BJ (cell line): ENCODE data around the gene TAS1R2. TPM values are rescaled to one million over a fixed set of nuclear protein-coding genes. Genes with fewer than 3 reads are reported as not detected.

ENCODE experiments used
- CTCF ChIA-PET: fragments of 350-600 bp; formaldehyde crosslinking; extraction: SDS; loops from one replicate; lab custom pipeline; 2021; ENCODE audit warnings: antibody characterized with exemption, inconsistent platforms; lab: Yijun Ruan, JAX
- POLR2A ChIA-PET: fragments of 300-600 bp; sonication (Branson Sonifier 250); formaldehyde crosslinking; extraction: SDS; loops from one replicate; lab custom pipeline; 2021; ENCODE audit warnings: antibody characterized with exemption; lab: Charles Lee
- DNase-seq: peaks from one replicate; pipeline ENCODE4 v3.0.0-alpha.2; 2011; ENCODE audit warnings: low read depth
- H3K27me3 ChIP-seq: 2 replicates; pipeline ENCODE4 v1.6.0; 2011; ENCODE audit warnings: low read length; ENCODE audit not compliant: control insufficient read depth, insufficient read depth
- H3K36me3 ChIP-seq: 2 replicates; pipeline ENCODE4 v1.5.1; 2011; ENCODE audit warnings: low read length; ENCODE audit not compliant: control insufficient read depth, insufficient read depth
- H3K4me3 ChIP-seq: 2 replicates; pipeline ENCODE4 v1.5.1; 2011; ENCODE audit warnings: low read depth, mild to moderate bottlenecking, control low read depth, low read length
- CTCF ChIP-seq: IDR thresholded peaks from 2 replicates; pipeline ENCODE4 v1.5.1; 2011; ENCODE audit warnings: low read depth, mild to moderate bottlenecking, control low read depth, inconsistent platforms, low read length, moderate library complexity; ENCODE audit not compliant: insufficient read depth
- polyA plus RNA-seq: library from polyadenylated mRNA; depleted of rRNA; stranded (reverse); fragments of >200 nt; gene quantifications from 2 replicates; pipeline ENCODE4 v1.2.3, GENCODE V29; 2011

Gene TAS1R2
- polyA plus RNA-seq, 1 experiment = not detected

- CTCF ChIA-PET = interaction anchor here (1.2 to 11.5 kb wide), 4 partner anchors 10 to 219 kb away, joined by 3 to 174 read pairs (median 4); no protein-coding TSS in a partner anchor
- Histone ChIP-seq H3K27me3 (peaks cover 4% of the 10 kb centered on the region), H3K36me3 (no peaks in the 10 kb centered on the region), H3K4me3 (no peak overlapping the region)
- no peak for TF ChIP-seq CTCF
- no peak for DNase-seq
- POLR2A ChIA-PET = no interaction called here
Observed at GRCh38 chr1:18817795-18818435, 41.5 kb downstream of the TAS1R2 start.

GRCh38 chr1:18817316-18817715 lies 42.1 kb downstream of the TAS1R2 start:
- no peak for DNase-seq
- Histone ChIP-seq H3K4me3 (no peak overlapping the region), H3K27me3 (peaks cover 4% of the 10 kb centered on the region), H3K36me3 (no peaks in the 10 kb centered on the region)
- POLR2A ChIA-PET = no interaction called here
- CTCF ChIA-PET = interaction anchor here (1.5 to 11.5 kb wide), 3 partner anchors 22 to 219 kb away, joined by 3 to 174 read pairs (median 5); no protein-coding TSS in a partner anchor
- no peak for TF ChIP-seq CTCF

GRCh38 chr1:18816808-18817207 lies 42.7 kb downstream of the TAS1R2 start:
- no peak for DNase-seq
- H3K27me3 ChIP-seq = peaks cover 4% of the 10 kb centered on the region
- ChIA-PET CTCF (interaction anchor here (1.5 to 11.5 kb wide), 3 partner anchors 22 to 218 kb away, joined by 3 to 174 read pairs (median 5); no protein-coding TSS in a partner anchor), POLR2A (interaction anchor here (0.6 kb wide), 1 partner anchor 217 kb away, joined by 3 read pairs; no protein-coding TSS in a partner anchor)
- TF ChIP-seq CTCF = no peak
- H3K36me3 ChIP-seq = no peaks in the 10 kb centered on the region
- H3K4me3 ChIP-seq = no peak overlapping the region

GRCh38 chr1:18814874-18815531 lies 44.5 kb downstream of the TAS1R2 start:
- POLR2A ChIA-PET = no interaction called here
- H3K4me3 ChIP-seq = no peak overlapping the region

More at GRCh38 chr1:18814874-18815531, 44.5 kb downstream of the TAS1R2 start:
- CTCF ChIA-PET = interaction anchor here (1.0 to 11.5 kb wide), 3 partner anchors 9 to 216 kb away, joined by 3 to 174 read pairs (median 7); no protein-coding TSS in a partner anchor
- no peaks in the 10 kb centered on the region for H3K36me3 ChIP-seq
- TF ChIP-seq CTCF = no peak
- H3K27me3 ChIP-seq = peaks cover 4% of the 10 kb centered on the region
- no peak for DNase-seq
